Motor neuron (in vitro differentiated cells): ENCODE measurements around the gene TBC1D26. TPM values are rescaled to one million over a fixed set of nuclear protein-coding genes. Genes with fewer than 3 reads are reported as not detected.
"Not testable (repeated sequence)": the region's sequence is repeated elsewhere in the genome, so short reads cannot be mapped to it uniquely, and the experiment has no call there.

Source experiments
- ATAC-seq, 8 experiments: fragments of 200-7000 bp; cut with Tn5 transposase; replicated peaks in 6 of 8; 2 replicates each; pipeline ENCODE4 v1.8.0; 2021; ENCODE audit warnings: mild to moderate bottlenecking in 8 of 8, moderate library complexity in 8 of 8
- H3K27ac ChIP-seq, 2 donors: fragments of 250-450 bp; sonication (Bioruptor Pico); 2 replicates each; pipeline ENCODE4 v1.9.0; 2021; ENCODE audit warnings: antibody characterized with exemption in 2 of 2, mild to moderate bottlenecking in 2 of 2, moderate library complexity in 1 of 2
- H3K4me1 ChIP-seq, 2 donors: fragments of 250-450 bp; sonication (Bioruptor Pico); replicated peaks in 1 of 2; 2 replicates each; pipeline ENCODE4 v1.6.1; 2021; ENCODE audit warnings: antibody characterized with exemption in 2 of 2, mild to moderate bottlenecking in 2 of 2, moderate library complexity in 1 of 2
- H3K4me3 ChIP-seq, 5 donors: fragments of 250-450 bp; sonication (Bioruptor Pico); 2 replicates each; pipeline ENCODE4 v1.9.0; 2021; ENCODE audit warnings: antibody characterized with exemption in 5 of 5, mild to moderate bottlenecking in 5 of 5, moderate library complexity in 4 of 5
- WGBS, 10 experiments: fragments of 450-650 bp; shearing (Covaris generic); methylation state at CpG; one replicate each; pipeline ENCODE4 v1.0.0; 2022; 5-methylcytosine and 5-hydroxymethylcytosine counted together
- in situ Hi-C, 9 experiments: fragments of 400-800 bp; cut with MboI; loops; one replicate each; pipeline ENCODE4 v1.15.0; 2021; ENCODE audit warnings: low sequenced_read_pairs in 9 of 9, low pct_unique_long_range_greater_than_20kb in 2 of 9; ENCODE audit not compliant: unreplicated experiment in 9 of 9
- total RNA-seq, 8 experiments: library from RNA; unstranded; fragments of 300-600 nt; gene quantifications; 2 replicates each; pipeline versions ENCODE4 v1.2.3 to v1.2.4, GENCODE V29; 2022

Gene TBC1D26
- 1 to 10 TPM in 2 of 8 experiments, under 1 TPM in 6; 0.13 to 1.9 (median 0.76) TPM for total RNA-seq

- H3K4me1 ChIP-seq, ATAC-seq, H3K4me3 ChIP-seq, in situ Hi-C loops, H3K27ac ChIP-seq: not testable (repeated sequence)
- no CpG with 5 or more reads among the region's 10 CpGs for WGBS, 10 experiments
These were observed at the start of gene TBC1D26 for GRCh38 chr17:15731900-15732299. Gene TBC1D26, plus strand, starts transcription at chr17:15732283. Its CDS starts 3,066 bp downstream, at chr17:15735349.

- H3K27ac ChIP-seq, in situ Hi-C loops, H3K4me1 ChIP-seq: not testable (repeated sequence)
- ATAC-seq, result peak in 3 of 8 experiments; percentile 5 to 51 (median 13)
- peak overlapping the region in 1 of 5 donors; percentile 52 for H3K4me3 ChIP-seq
- WGBS, 10 experiments, result 80 to 100% (median 100%) methylated on average over 1 to 3 of the region's 3 CpGs; no CpG with 5 or more reads in 4 of the 10 experiments
These were observed 48.9 kb upstream of the TBC1D26 start for GRCh38 chr17:15683135-15683534.

GRCh38 chr17:15683824-15684478 is 48.1 kb upstream of the TBC1D26 start, which contains the start of gene TRIM16:
Gene TRIM16, minus strand, starts transcription at chr17:15684311. Its CDS starts 32,702 bp downstream, at chr17:15651609.
- in situ Hi-C loops, H3K4me1 ChIP-seq: not testable (repeated sequence)
- 0 to 10% (median 3%) methylated on average over 2 to 3 of the region's 35 CpGs; no CpG with 5 or more reads in 6 of the 10 experiments for WGBS, 10 experiments
- Histone ChIP-seq H3K27ac (peak within 1 kb of the TSS in 1 of 2 donors; percentile 53), H3K4me3 (peak within 1 kb of the TSS; percentile 45 to 84 (median 60))
- ATAC-seq, result peak; percentile 98 to 100 (median 99)

GRCh38 chr17:15687494-15687893 is 44.6 kb upstream of the TBC1D26 start:
- H3K4me1 ChIP-seq, ATAC-seq, H3K27ac ChIP-seq, in situ Hi-C loops, H3K4me3 ChIP-seq: not testable (repeated sequence)
- WGBS, 10 experiments, result no CpG with 5 or more reads among the region's 1 CpG

GRCh38 chr17:15698967-15699366 is 33.1 kb upstream of the TBC1D26 start:
- in situ Hi-C loops, H3K4me1 ChIP-seq, H3K27ac ChIP-seq: not testable (repeated sequence)
- no CpG with 5 or more reads among the region's 3 CpGs for WGBS, 10 experiments
- peak in 5 of 8 experiments; percentile 0 to 9 (median 1) for ATAC-seq
- H3K4me3 ChIP-seq, result peak overlapping the region; percentile 14 to 54 (median 22)

GRCh38 chr17:15699413-15699924 is 32.6 kb upstream of the TBC1D26 start, which contains the start of gene ZNF286A:
Gene ZNF286A, plus strand, starts transcription at chr17:15699752. Its CDS starts 578 bp downstream, at chr17:15700330.
- H3K27ac ChIP-seq, result peak within 1 kb of the TSS in 1 of 2 donors; percentile 56
- 0% methylated on average over 8 of the region's 44 CpGs; no CpG with 5 or more reads in 9 of the 10 experiments for WGBS, 10 experiments
- in situ Hi-C loops, H3K4me1 ChIP-seq: not testable (repeated sequence)
- peak within 1 kb of the TSS; percentile 37 to 54 (median 43) for H3K4me3 ChIP-seq
- peak; percentile 95 to 99 (median 98) for ATAC-seq

- no CpG with 5 or more reads among the region's 21 CpGs for WGBS, 10 experiments
- peak overlapping the region; percentile 37 to 54 (median 43) for H3K4me3 ChIP-seq
- H3K4me1 ChIP-seq, in situ Hi-C loops: not testable (repeated sequence)
- ATAC-seq, result peak; percentile 29 to 46 (median 32)
- peak overlapping the region in 1 of 2 donors; percentile 56 for H3K27ac ChIP-seq
These were observed 32.1 kb upstream of the TBC1D26 start for GRCh38 chr17:15699937-15700336.

- H3K4me3 ChIP-seq, in situ Hi-C loops, ATAC-seq, H3K27ac ChIP-seq, H3K4me1 ChIP-seq: not testable (repeated sequence)
- WGBS, 10 experiments, result no CpG with 5 or more reads among the region's 33 CpGs
These were observed 27.8 kb upstream of the TBC1D26 start for GRCh38 chr17:15704239-15704638.

- H3K27ac ChIP-seq, H3K4me1 ChIP-seq, ATAC-seq, H3K4me3 ChIP-seq, in situ Hi-C loops: not testable (repeated sequence)
- 80 to 100% (median 99%) methylated on average over 1 to 13 of the region's 32 CpGs for WGBS, 10 experiments
These were observed 27.3 kb upstream of the TBC1D26 start for GRCh38 chr17:15704813-15705212.

GRCh38 chr17:15708879-15709278 is 23.2 kb upstream of the TBC1D26 start:
- H3K4me3 ChIP-seq, H3K4me1 ChIP-seq, H3K27ac ChIP-seq, ATAC-seq, in situ Hi-C loops: not testable (repeated sequence)
- WGBS, 10 experiments, result 60 to 100% (median 88%) methylated on average over 1 to 3 of the region's 3 CpGs; no CpG with 5 or more reads in 7 of the 10 experiments

GRCh38 chr17:15716601-15717563 is 15.2 kb upstream of the TBC1D26 start:
- 86 to 100% (median 95%) methylated on average over 1 to 4 of the region's 11 CpGs; no CpG with 5 or more reads in 5 of the 10 experiments for WGBS, 10 experiments
- in situ Hi-C loops, H3K4me3 ChIP-seq, H3K4me1 ChIP-seq, H3K27ac ChIP-seq, ATAC-seq: not testable (repeated sequence)

- no CpG with 5 or more reads among the region's 14 CpGs for WGBS, 10 experiments
- H3K27ac ChIP-seq, H3K4me1 ChIP-seq, in situ Hi-C loops, ATAC-seq, H3K4me3 ChIP-seq: not testable (repeated sequence)
These were observed 1.5 kb upstream of the TBC1D26 start for GRCh38 chr17:15730535-15730934.
